Endothelial cell of umbilical vein (primary cell): Measurements from ENCODE around the gene HBS1L.

Experiments
- CTCF ChIP-seq, 2 donors: IDR thresholded peaks; 1 replicate in 1 of 2; 2 replicates in 1 of 2; pipeline ENCODE4 v1.5.1; 2011; ENCODE audit warnings: low read length in 2 of 2, mild to moderate bottlenecking in 2 of 2, moderate library complexity in 2 of 2, control low read depth in 1 of 2, inconsistent platforms in 1 of 2, low read depth in 1 of 2; ENCODE audit not compliant: insufficient read depth in 1 of 2; ENCODE audit errors: extremely low read depth in 1 of 2
- EZH2 ChIP-seq: IDR thresholded peaks from 2 replicates; pipeline ENCODE4 v1.6.1; 2012; ENCODE audit warnings: borderline replicate concordance, low read depth, mild to moderate bottlenecking, moderate library complexity, low read length, inconsistent platforms; ENCODE audit not compliant: severe bottlenecking
- GATA2 ChIP-seq: IDR thresholded peaks from 2 replicates; pipeline ENCODE4 v1.7.0; 2011; ENCODE audit warnings: low read depth, mild to moderate bottlenecking, moderate library complexity, mixed read lengths, low read length; ENCODE audit not compliant: insufficient read length, insufficient read depth
- JUN ChIP-seq: IDR thresholded peaks from 2 replicates; pipeline ENCODE4 v1.6.1; 2011; ENCODE audit warnings: borderline replicate concordance, low read depth; ENCODE audit not compliant: insufficient read length, insufficient read depth
- MAX ChIP-seq: IDR thresholded peaks from 2 replicates; pipeline ENCODE4 v1.6.1; 2011; ENCODE audit not compliant: insufficient read depth, insufficient read length
- MYC ChIP-seq: IDR thresholded peaks from one replicate; pipeline ENCODE4 v1.6.1; 2011; ENCODE audit warnings: mild to moderate bottlenecking, low read depth, low read length
- POLR2A ChIP-seq: IDR thresholded peaks from 2 replicates; pipeline ENCODE4 v1.6.1; 2012; ENCODE audit warnings: low read depth, mild to moderate bottlenecking, control low read depth, low read length
- POLR2AphosphoS5 ChIP-seq: IDR thresholded peaks from 2 replicates; pipeline ENCODE4 v1.6.1; 2012; ENCODE audit warnings: low read depth, mild to moderate bottlenecking, control low read depth, low read length, moderate library complexity; ENCODE audit not compliant: insufficient read depth

DNA sequence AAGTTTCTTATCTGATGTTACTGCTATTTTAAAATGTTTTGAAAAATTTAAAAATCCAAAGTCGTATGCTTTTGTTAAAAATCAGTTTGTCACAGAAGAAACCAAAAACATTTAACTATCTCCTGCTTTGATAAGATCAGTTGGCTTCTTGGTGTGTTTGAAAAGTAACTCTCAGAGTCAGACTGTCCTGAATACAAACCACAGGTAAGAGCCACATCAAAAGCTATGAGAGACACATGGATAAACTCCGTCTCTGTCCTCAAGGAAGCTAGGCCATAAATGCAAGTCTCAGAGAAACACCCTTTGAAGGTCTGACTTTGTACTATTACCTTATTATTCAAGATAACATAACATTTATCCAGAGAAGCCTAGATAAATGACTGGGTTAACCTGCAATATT lies 7.7 kb downstream of the HBS1L start:
- no peak for TF ChIP-seq EZH2
- TF ChIP-seq MAX: no peak
- no peak for TF ChIP-seq CTCF (IDR thresholded peaks at IDR 0.05; ENCODE audit: extremely low read depth in 1 of 2, insufficient read depth in 1 of 2, low read depth in 1 of 2, low read length in 2 of 2)
- TF ChIP-seq POLR2A: no peak
- no peak for TF ChIP-seq MYC
- TF ChIP-seq POLR2AphosphoS5: no peak
- no peak for TF ChIP-seq JUN
- TF ChIP-seq GATA2: no peak
